Epithelial cell of esophagus (primary cell): ENCODE measurements around the gene SLC30A3.

Experiments
- DNase-seq: peaks from one replicate; pipeline ENCODE4 v3.0.0; 2010; ENCODE audit warnings: low read depth
- H3K4me3 ChIP-seq: 2 replicates; pipeline ENCODE4 v1.5.1; 2011; ENCODE audit warnings: mild to moderate bottlenecking, low read length, control low read depth
- CTCF ChIP-seq: IDR thresholded peaks from 2 replicates; pipeline ENCODE4 v1.5.1; 2011; ENCODE audit warnings: low read depth, mild to moderate bottlenecking, low read length, control low read depth, inconsistent platforms; ENCODE audit not compliant: insufficient read depth; ENCODE audit errors: missing control alignments

The SLC30A3 gene

GRCh38 chr2:27205206-27205605 is 57.6 kb downstream of the SLC30A3 start:
- TF ChIP-seq CTCF, result no peak
- H3K4me3 ChIP-seq, result no peak overlapping the region
- DNase-seq, result no peak

GRCh38 chr2:27204566-27204965 is 58.3 kb downstream of the SLC30A3 start:
- TF ChIP-seq CTCF, result no peak
- no peak for DNase-seq
- H3K4me3 ChIP-seq, result no peak overlapping the region

GRCh38 chr2:27203741-27204140 is 59.1 kb downstream of the SLC30A3 start:
- no peak for TF ChIP-seq CTCF
- no peak for DNase-seq

More at GRCh38 chr2:27203741-27204140, 59.1 kb downstream of the SLC30A3 start:
- H3K4me3 ChIP-seq, result no peak overlapping the region
